SK-N-MC (cell line): ENCODE data around the gene CTLA4.

Experiments used
- EZH2 ChIP-seq: fragments of 200-600 bp; sonication (generic); IDR thresholded peaks from one replicate; pipeline ENCODE4 v1.6.1; 2017; ENCODE audit warnings: antibody characterized with exemption
- POLR2AphosphoS5 ChIP-seq: IDR thresholded peaks from 2 replicates; pipeline ENCODE4 v1.6.1; 2012; ENCODE audit warnings: mild to moderate bottlenecking, low read depth, low read length, borderline replicate concordance

- TF ChIP-seq POLR2AphosphoS5 (no peak), EZH2 (no peak)
Measured at GRCh38 chr2:203889542-203889941, 22.0 kb downstream of the CTLA4 start.
